Measurements from ENCODE around the gene ATG2B. TPM values are rescaled to one million over a fixed set of nuclear protein-coding genes. Genes with fewer than 3 reads are reported as not detected.

The ATG2B gene
- total RNA-seq, 1 donor from 2014 or later: 21.0 TPM

DNA sequence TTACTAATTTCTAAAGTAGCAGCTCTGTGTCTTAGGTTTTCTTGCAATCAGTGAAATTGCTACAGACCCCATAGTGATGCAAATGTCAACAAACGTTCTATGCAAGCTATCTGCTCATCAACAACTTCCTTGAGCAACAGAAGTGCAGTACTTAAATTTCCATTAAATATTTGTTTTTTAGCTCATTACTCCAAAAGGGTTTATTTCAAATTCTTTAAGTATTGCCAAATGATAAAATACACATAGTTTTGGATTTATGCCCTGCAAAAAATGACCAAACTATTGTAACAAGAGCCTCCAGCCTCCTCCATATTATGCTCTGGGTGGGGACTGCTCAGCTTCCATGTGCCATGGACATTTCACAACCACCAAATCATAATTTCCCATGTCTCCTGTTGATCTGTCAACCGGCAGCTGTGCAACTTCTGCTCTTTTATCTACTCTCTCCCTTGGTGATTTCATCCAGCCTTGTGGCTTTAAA is 102.8 kb downstream of the ATG2B start:
- ATAC-seq (ENCODE audit: low read depth) (no peak), DNase-seq (no peak)
- Mint-ChIP-seq H3K4me1 (no peaks in the 10 kb centered on the region), H3K36me3 (ENCODE audit: low read depth) (no peaks in the 10 kb centered on the region), H3K9me3 (no peaks in the 10 kb centered on the region), H3K4me3 (no peak overlapping the region), H3K27ac (no peak overlapping the region), H3K27me3 (peaks cover 7% of the 10 kb centered on the region)
- TF ChIP-seq, protein P1, sequence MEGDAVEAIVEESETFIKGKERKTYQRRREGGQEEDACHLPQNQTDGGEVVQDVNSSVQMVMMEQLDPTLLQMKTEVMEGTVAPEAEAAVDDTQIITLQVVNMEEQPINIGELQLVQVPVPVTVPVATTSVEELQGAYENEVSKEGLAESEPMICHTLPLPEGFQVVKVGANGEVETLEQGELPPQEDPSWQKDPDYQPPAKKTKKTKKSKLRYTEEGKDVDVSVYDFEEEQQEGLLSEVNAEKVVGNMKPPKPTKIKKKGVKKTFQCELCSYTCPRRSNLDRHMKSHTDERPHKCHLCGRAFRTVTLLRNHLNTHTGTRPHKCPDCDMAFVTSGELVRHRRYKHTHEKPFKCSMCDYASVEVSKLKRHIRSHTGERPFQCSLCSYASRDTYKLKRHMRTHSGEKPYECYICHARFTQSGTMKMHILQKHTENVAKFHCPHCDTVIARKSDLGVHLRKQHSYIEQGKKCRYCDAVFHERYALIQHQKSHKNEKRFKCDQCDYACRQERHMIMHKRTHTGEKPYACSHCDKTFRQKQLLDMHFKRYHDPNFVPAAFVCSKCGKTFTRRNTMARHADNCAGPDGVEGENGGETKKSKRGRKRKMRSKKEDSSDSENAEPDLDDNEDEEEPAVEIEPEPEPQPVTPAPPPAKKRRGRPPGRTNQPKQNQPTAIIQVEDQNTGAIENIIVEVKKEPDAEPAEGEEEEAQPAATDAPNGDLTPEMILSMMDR (IDR thresholded peaks at IDR 0.05): no peak
- CTCF ChIA-PET: no interaction called here
- intact Hi-C loops (cut with micrococcal nuclease): no loop called here
- POLR2A ChIA-PET: no interaction called here

DNA sequence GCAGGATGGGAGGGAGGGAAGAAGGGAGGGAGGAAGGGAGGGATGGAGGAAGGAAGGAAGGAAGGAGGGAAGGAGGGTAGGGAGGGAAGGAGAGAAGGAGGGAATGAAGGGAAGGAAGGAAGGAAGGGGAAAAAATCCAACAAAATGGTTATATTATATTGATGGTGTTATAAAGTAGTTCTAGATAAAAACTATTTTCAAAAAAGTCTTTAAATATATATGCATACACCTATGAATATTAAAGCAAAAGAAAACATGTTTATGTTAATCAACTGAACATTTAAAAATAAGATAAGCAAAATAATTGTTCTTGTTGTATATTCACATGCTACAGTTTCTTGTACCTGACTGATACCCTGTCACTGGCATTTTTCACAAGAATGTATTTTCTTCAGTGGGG is 105.2 kb downstream of the ATG2B start:
- Mint-ChIP-seq H3K27ac (no peak overlapping the region), H3K27me3 (peaks cover 14% of the 10 kb centered on the region), H3K4me3 (no peak overlapping the region), H3K36me3 (ENCODE audit: low read depth) (no peaks in the 10 kb centered on the region), H3K4me1 (no peaks in the 10 kb centered on the region), H3K9me3 (no peaks in the 10 kb centered on the region)
- POLR2A ChIA-PET: no interaction called here
- intact Hi-C loops (cut with micrococcal nuclease): no loop called here
- no peak for ATAC-seq (ENCODE audit: low read depth)
- no peak for DNase-seq
- TF ChIP-seq, protein P1 (IDR thresholded peaks at IDR 0.05): no peak
- CTCF ChIA-PET: no interaction called here

DNA sequence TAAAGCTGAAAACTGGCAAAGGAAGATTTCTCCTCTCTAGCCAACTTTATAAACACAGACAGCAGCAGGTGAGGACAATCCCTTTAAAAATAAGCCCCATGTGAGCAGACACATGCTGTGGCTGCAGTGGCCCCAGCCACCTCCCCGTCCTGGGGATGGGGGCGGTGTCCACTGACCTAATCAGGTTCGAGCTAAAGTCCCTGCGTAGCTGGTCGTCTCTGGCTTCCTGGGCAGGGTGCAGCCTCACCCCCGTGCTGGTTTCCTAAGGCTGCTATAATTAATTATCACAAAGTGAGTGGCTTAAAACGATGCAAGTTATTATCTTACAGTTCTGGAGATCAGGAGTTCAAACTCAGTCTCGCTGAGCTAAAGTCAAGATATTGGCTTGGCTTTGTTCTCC is 106.1 kb downstream of the ATG2B start:
- ATAC-seq (ENCODE audit: low read depth) (no peak), DNase-seq (no peak)
- CTCF ChIA-PET: no interaction called here

DNA sequence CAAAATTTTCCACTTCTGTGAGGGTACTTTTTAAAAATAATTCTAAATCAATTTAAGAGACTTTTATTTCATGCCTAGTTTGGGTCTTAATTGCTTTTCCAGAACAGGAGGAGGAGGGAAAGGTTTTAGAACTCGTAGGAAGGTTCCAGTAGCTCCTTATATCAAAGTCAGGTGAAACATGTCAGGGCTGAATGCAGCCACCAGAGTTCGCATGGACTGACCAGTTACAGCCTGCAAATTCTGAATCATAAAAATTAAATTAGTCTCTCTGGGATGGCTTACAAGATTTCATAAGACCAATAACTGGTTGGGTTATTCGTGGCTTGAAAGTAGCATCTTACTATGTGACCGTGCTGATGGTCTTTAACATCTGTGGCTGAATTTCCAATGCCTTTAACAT is 106.7 kb downstream of the ATG2B start:
- Mint-ChIP-seq H3K4me1 (no peaks in the 10 kb centered on the region), H3K9me3 (no peaks in the 10 kb centered on the region), H3K27ac (no peak overlapping the region), H3K36me3 (ENCODE audit: low read depth) (no peaks in the 10 kb centered on the region), H3K4me3 (no peak overlapping the region), H3K27me3 (peaks cover 22% of the 10 kb centered on the region)
- POLR2A ChIA-PET: no interaction called here
- ATAC-seq (ENCODE audit: low read depth) (no peak), DNase-seq (no peak)
- intact Hi-C loops (cut with micrococcal nuclease): no loop called here
- TF ChIP-seq, protein P1 (IDR thresholded peaks at IDR 0.05): no peak
- CTCF ChIA-PET: no interaction called here

More for the DNA sequence above, 106.1 kb downstream of the ATG2B start:
- Mint-ChIP-seq H3K4me3 (no peak overlapping the region), H3K27ac (no peak overlapping the region), H3K27me3 (peaks cover 16% of the 10 kb centered on the region), H3K36me3 (ENCODE audit: low read depth) (no peaks in the 10 kb centered on the region), H3K9me3 (no peaks in the 10 kb centered on the region), H3K4me1 (no peaks in the 10 kb centered on the region)
- TF ChIP-seq, protein P1 (IDR thresholded peaks at IDR 0.05): no peak
- POLR2A ChIA-PET: no interaction called here
- intact Hi-C loops (cut with micrococcal nuclease): no loop called here

DNA sequence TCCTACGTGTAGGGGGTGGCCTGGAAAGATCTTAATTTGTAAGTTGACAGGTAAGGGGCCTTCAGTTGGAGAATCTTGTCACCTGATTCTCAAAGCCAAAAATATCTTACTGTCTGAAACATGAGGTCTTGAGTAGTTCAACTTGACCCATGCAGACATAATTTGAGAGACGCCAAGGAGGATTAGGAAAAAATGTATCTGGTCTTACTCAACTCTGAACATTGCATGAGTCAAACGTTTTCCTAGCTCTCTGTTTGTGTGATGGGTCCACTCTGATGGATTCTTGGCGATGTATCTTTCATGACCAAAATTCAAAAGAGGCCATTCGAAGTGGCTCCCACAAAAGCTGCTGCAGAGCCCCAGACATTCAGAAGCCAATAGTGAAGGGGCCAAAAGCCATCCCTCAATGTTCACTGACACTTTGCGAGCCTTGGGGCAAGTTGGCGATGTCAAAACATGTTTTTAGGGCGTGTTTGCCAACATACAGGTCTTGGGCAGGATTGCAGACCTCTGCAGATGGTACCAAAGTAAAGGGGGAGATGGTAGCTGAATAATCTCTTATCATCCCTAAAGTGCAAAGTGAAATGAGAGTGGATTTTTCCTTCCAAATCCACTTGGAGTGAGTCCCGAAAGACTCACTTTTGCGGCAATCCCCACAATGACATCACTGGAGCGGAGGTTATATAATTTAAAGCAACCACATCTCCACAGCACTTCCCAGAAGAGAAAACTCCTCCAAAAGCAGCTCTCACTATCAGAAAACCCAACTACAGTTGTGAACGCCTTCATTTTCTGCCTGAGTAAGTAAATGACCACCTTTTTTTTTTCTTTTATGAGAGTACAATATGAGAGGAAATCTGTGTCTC is 107.4 kb downstream of the ATG2B start, which contains the start of gene BDKRB1:
Gene BDKRB1 (plus strand): TSS at position 710 of the 866 bp plus-strand sequence. CDS start 7,473 bp downstream, outside the sequence.
- ChIA-PET POLR2A (no interaction called here), CTCF (no interaction called here)
- TF ChIP-seq, protein P1 (IDR thresholded peaks at IDR 0.05): no peak
- intact Hi-C loops (cut with micrococcal nuclease): no loop called here
- Mint-ChIP-seq H3K9me3 (no peaks in the 10 kb centered on the region), H3K4me3 (no peak within 1 kb of the TSS), H3K36me3 (ENCODE audit: low read depth) (no peaks in the 10 kb centered on the region), H3K27ac (no peak within 1 kb of the TSS), H3K27me3 (peaks cover 24% of the 10 kb centered on the region), H3K4me1 (no peaks in the 10 kb centered on the region)
- DNase-seq: no peak
- ATAC-seq (ENCODE audit: low read depth): no peak
